ENCODE measurements around the gene NMNAT3.

NMNAT3 gene

GRCh38 chr3:139716908-139717485, 39.2 kb upstream of the NMNAT3 start:
- TF ChIP-seq, protein P1, sequence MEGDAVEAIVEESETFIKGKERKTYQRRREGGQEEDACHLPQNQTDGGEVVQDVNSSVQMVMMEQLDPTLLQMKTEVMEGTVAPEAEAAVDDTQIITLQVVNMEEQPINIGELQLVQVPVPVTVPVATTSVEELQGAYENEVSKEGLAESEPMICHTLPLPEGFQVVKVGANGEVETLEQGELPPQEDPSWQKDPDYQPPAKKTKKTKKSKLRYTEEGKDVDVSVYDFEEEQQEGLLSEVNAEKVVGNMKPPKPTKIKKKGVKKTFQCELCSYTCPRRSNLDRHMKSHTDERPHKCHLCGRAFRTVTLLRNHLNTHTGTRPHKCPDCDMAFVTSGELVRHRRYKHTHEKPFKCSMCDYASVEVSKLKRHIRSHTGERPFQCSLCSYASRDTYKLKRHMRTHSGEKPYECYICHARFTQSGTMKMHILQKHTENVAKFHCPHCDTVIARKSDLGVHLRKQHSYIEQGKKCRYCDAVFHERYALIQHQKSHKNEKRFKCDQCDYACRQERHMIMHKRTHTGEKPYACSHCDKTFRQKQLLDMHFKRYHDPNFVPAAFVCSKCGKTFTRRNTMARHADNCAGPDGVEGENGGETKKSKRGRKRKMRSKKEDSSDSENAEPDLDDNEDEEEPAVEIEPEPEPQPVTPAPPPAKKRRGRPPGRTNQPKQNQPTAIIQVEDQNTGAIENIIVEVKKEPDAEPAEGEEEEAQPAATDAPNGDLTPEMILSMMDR (IDR thresholded peaks at IDR 0.05; ENCODE audit: low read depth, low read length, poor library complexity, severe bottlenecking), result no peak
- no peak for TF ChIP-seq EZH2phosphoT487 (IDR thresholded peaks at IDR 0.05; ENCODE audit: borderline replicate concordance, low read length)

GRCh38 chr3:139715743-139716360, 38.1 kb upstream of the NMNAT3 start:
- no peak for TF ChIP-seq EZH2phosphoT487 (IDR thresholded peaks at IDR 0.05; ENCODE audit: borderline replicate concordance, low read length)
- TF ChIP-seq, protein P1 (IDR thresholded peaks at IDR 0.05; ENCODE audit: low read depth, low read length, poor library complexity, severe bottlenecking), result no peak
- Histone ChIP-seq H3K27ac (ENCODE audit: low read depth, low read length) (no peak overlapping the region), H3K4me3 (ENCODE audit: low read length) (no peak overlapping the region)

More at GRCh38 chr3:139716908-139717485, 39.2 kb upstream of the NMNAT3 start:
- no peaks in the 10 kb centered on the region for H3K36me3 ChIP-seq (ENCODE audit: control insufficient read depth, low read length)
- H3K9me3 ChIP-seq (ENCODE audit: control insufficient read depth, insufficient read depth, low read length), result no peaks in the 10 kb centered on the region
- H4K20me1 ChIP-seq (ENCODE audit: control insufficient read depth, insufficient read depth, low read depth, low read length), result no peaks in the 10 kb centered on the region
- no peak overlapping the region for H3K4me2 ChIP-seq (ENCODE audit: low read length)
- no peaks in the 10 kb centered on the region; the same call in 1 of the 2 replicates for H3K27me3 ChIP-seq (ENCODE audit: control insufficient read depth, low read length)
- no peak overlapping the region for H3K27ac ChIP-seq (ENCODE audit: low read depth, low read length)
- no peaks in the 10 kb centered on the region for H3K79me2 ChIP-seq (ENCODE audit: control insufficient read depth, low read length)
- H3K4me3 ChIP-seq (ENCODE audit: low read length), result no peak overlapping the region
- no peaks in the 10 kb centered on the region for H3K4me1 ChIP-seq (ENCODE audit: control insufficient read depth, low read length)
- H3F3A ChIP-seq (ENCODE audit: control insufficient read depth, insufficient read depth), result no peaks in the 10 kb centered on the region
- no peaks in the 10 kb centered on the region for H3K9me2 ChIP-seq (replicated peaks; ENCODE audit: control insufficient read depth, low read length)

GRCh38 chr3:139715166-139715565, 37.4 kb upstream of the NMNAT3 start:
- Histone ChIP-seq H3K27ac (ENCODE audit: low read depth, low read length) (no peak overlapping the region), H3K36me3 (ENCODE audit: control insufficient read depth, low read length) (no peaks in the 10 kb centered on the region), H3K9me3 (ENCODE audit: control insufficient read depth, insufficient read depth, low read length) (no peaks in the 10 kb centered on the region), H3K4me3 (ENCODE audit: low read length) (no peak overlapping the region), H3K4me1 (ENCODE audit: control insufficient read depth, low read length) (no peaks in the 10 kb centered on the region), H3K4me2 (ENCODE audit: low read length) (no peak overlapping the region), H3K79me2 (ENCODE audit: control insufficient read depth, low read length) (no peaks in the 10 kb centered on the region), H3F3A (ENCODE audit: control insufficient read depth, insufficient read depth) (no peaks in the 10 kb centered on the region), H3K9me2 (replicated peaks; ENCODE audit: control insufficient read depth, low read length) (no peaks in the 10 kb centered on the region), H3K27me3 (ENCODE audit: control insufficient read depth, low read length) (no peaks in the 10 kb centered on the region), H4K20me1 (ENCODE audit: control insufficient read depth, insufficient read depth, low read depth, low read length) (no peaks in the 10 kb centered on the region)
- no peak for TF ChIP-seq EZH2phosphoT487 (IDR thresholded peaks at IDR 0.05; ENCODE audit: borderline replicate concordance, low read length)
- TF ChIP-seq, protein P1 (IDR thresholded peaks at IDR 0.05; ENCODE audit: low read depth, low read length, poor library complexity, severe bottlenecking), result no peak

More at GRCh38 chr3:139715743-139716360, 38.1 kb upstream of the NMNAT3 start:
- no peaks in the 10 kb centered on the region for H4K20me1 ChIP-seq (ENCODE audit: control insufficient read depth, insufficient read depth, low read depth, low read length)
- no peaks in the 10 kb centered on the region for H3K79me2 ChIP-seq (ENCODE audit: control insufficient read depth, low read length)
- H3K36me3 ChIP-seq (ENCODE audit: control insufficient read depth, low read length), result no peaks in the 10 kb centered on the region
- H3K4me1 ChIP-seq (ENCODE audit: control insufficient read depth, low read length), result no peaks in the 10 kb centered on the region
- no peaks in the 10 kb centered on the region for H3K27me3 ChIP-seq (ENCODE audit: control insufficient read depth, low read length)
- H3F3A ChIP-seq (ENCODE audit: control insufficient read depth, insufficient read depth), result no peaks in the 10 kb centered on the region
- no peak overlapping the region for H3K4me2 ChIP-seq (ENCODE audit: low read length)
- H3K9me2 ChIP-seq (replicated peaks; ENCODE audit: control insufficient read depth, low read length), result no peaks in the 10 kb centered on the region
- H3K9me3 ChIP-seq (ENCODE audit: control insufficient read depth, insufficient read depth, low read length), result no peaks in the 10 kb centered on the region
